ENCODE measurements around the gene KCTD7. TPM values are rescaled to one million over a fixed set of nuclear protein-coding genes. Genes with fewer than 3 reads are reported as not detected.

KCTD7 gene
- total and polyA plus RNA-seq, 4 donors: 1.4 to 5.1 (median 2.9) TPM

DNA sequence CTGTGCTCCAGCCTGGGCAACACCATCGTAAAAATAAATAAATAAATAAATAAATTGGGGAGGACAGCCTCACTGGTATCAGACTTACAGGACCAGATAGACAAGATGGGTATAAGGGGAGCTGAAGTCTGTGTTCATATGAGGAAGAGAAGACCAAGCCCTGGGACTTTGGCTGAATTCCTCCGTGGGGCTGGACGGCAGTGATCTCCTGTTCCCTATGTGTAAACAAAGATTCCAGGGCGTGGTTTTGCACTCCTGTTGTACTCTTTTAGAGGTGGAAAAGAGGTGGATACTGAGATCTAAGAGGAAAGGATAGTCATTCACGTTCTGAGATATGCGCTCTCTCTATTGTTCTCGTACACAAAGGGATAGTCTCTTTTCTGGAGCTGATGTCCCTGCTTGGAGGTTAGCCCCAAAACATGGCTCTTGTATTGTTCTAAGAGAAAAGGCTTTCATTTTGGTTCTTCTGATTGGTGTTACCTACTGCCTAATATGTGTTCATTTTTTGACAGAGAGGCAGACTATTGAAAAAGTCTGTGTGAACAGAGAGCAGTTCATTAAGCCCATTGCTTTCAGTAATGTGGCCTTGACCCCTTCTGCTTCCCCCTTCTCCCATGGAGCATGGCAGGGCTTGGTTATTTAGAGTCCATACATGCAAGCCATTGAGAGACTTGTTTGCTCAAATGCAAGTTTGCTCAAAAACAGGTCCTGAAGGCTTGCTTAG is 12.3 kb downstream of the KCTD7 start:
- peaks cover 9 to 44% (median 20%) of the 10 kb centered on the region in 4 donors for H3K36me3 ChIP-seq (ENCODE audit: control insufficient read depth in 4 of 4, insufficient read depth in 3 of 4, low read depth in 1 of 4, low read length in 3 of 4)

DNA sequence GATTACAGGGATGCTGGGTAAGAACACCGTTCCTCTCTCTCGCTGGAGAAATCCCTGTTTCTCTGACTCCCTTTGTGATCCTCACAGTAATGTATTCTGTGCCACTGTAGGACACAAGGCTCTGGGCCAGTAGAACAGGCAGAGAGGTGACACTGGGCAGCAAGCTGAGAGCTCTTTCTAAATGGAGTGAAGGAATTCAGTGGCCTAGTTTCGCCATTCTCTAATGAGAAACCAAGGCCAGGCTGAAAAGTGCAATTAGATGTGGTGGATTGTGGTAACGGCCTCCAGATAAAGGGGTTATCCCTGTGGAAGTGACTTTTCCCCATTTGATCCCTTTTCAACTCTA is 12.8 kb downstream of the KCTD7 start:
- Histone ChIP-seq H3K4me3 (ENCODE audit: low read depth in 1 of 3, low read length in 3 of 3) (no peak overlapping the region), H3K9me3 (ENCODE audit: control insufficient read depth in 4 of 4, low read length in 3 of 4) (no peaks in the 10 kb centered on the region), H3K4me1 (ENCODE audit: control insufficient read depth in 4 of 4, insufficient read depth in 4 of 4, low read length in 3 of 4) (peaks cover 0 to 2% (median 0%) of the 10 kb centered on the region in 4 donors), H3K27me3 (ENCODE audit: control insufficient read depth in 4 of 4, insufficient read depth in 4 of 4, low read length in 3 of 4) (no peaks in the 10 kb centered on the region), H3K9ac (ENCODE audit: low read depth in 1 of 2, low read length in 2 of 2) (no peak overlapping the region), H3K36me3 (ENCODE audit: control insufficient read depth in 4 of 4, insufficient read depth in 3 of 4, low read depth in 1 of 4, low read length in 3 of 4) (peaks cover 9 to 42% (median 20%) of the 10 kb centered on the region in 4 donors), H3K27ac (ENCODE audit: low read depth in 1 of 2, low read length in 2 of 2) (no peak overlapping the region)
- 97% methylated on average over 4 of the region's 4 CpGs for WGBS
- no peak for DNase-seq (ENCODE audit: low spot score)
- TF ChIP-seq JUND (IDR thresholded peaks at IDR 0.05) (no peak), HNF4G (IDR thresholded peaks at IDR 0.05) (no peak), FOXA1 (IDR thresholded peaks at IDR 0.05) (no peak), CTCF (IDR thresholded peaks at IDR 0.05; ENCODE audit: low read depth, low read length, missing input control) (no peak), YY1 (IDR thresholded peaks at IDR 0.05) (no peak), REST (IDR thresholded peaks at IDR 0.05) (no peak), SP1 (IDR thresholded peaks at IDR 0.05) (no peak), HNF4A (conservative IDR thresholded peaks at IDR 0.05) (no peak)

More for the DNA sequence above, 12.3 kb downstream of the KCTD7 start:
- Histone ChIP-seq H3K9ac (ENCODE audit: low read depth in 1 of 2, low read length in 2 of 2) (no peak overlapping the region), H3K4me1 (ENCODE audit: control insufficient read depth in 4 of 4, insufficient read depth in 4 of 4, low read length in 3 of 4) (peaks cover 0 to 2% (median 0%) of the 10 kb centered on the region in 4 donors), H3K4me3 (ENCODE audit: low read depth in 1 of 3, low read length in 3 of 3) (no peak overlapping the region), H3K27me3 (ENCODE audit: control insufficient read depth in 4 of 4, insufficient read depth in 4 of 4, low read length in 3 of 4) (no peaks in the 10 kb centered on the region), H3K27ac (ENCODE audit: low read depth in 1 of 2, low read length in 2 of 2) (no peak overlapping the region), H3K9me3 (ENCODE audit: control insufficient read depth in 4 of 4, low read length in 3 of 4) (no peaks in the 10 kb centered on the region)
- TF ChIP-seq NR2F2 (IDR thresholded peaks at IDR 0.05) (no peak), JUND (IDR thresholded peaks at IDR 0.05) (no peak), ATF3 (IDR thresholded peaks at IDR 0.05) (no peak), CTCF (IDR thresholded peaks at IDR 0.05; ENCODE audit: low read depth, low read length, missing input control) (no peak), TAF1 (conservative IDR thresholded peaks at IDR 0.05) (no peak), FOXA1 (IDR thresholded peaks at IDR 0.05) (no peak)
- WGBS: 60% methylated on average over 7 of the region's 7 CpGs
- no peak for DNase-seq (ENCODE audit: low spot score)
